ENCODE measurements around the gene ZBTB40. TPM values are rescaled to one million over a fixed set of nuclear protein-coding genes. Genes with fewer than 3 reads are reported as not detected.

Gene ZBTB40
- total and polyA plus RNA-seq, 2 experiments from 2014 or later: 7.3 to 18.1 TPM

DNA sequence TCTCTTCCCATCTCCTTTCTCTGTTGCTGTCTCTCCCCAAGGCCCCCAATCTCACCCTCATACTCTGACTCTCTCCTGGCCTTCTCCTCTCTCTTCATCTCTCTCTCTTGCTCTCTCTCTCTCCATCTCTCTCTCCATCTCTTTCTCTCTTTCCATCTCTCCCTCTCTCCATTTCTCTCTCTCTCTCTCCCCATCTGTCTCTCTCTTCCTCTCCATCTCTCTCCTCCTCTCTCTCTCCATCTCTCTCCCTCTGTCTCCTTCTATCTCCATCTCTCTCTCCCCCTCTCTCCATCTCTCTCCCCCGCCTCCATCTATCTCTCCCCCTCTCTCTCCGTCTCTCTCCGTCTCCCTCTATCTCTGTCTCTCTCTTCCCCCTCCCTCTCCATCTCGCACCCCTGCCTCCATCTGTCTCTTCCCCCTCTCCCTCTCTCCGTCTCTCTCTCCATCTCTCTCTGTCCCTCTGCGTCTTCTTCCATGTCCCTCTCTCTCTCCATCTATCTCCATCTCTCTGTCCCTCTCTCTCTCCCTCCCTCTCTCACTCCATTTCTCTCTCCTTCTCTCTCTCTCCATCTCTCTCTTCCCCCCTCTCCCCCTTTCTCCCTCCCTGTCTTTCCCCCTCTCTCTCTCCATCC, 95.7 kb downstream of the ZBTB40 start:
- 90% methylated on average over 2 of the region's 6 CpGs for WGBS (ENCODE audit: low lambda C conversion rate, missing lambda C conversion rate)
- Histone ChIP-seq H3K4me3 (no peak overlapping the region), H4K20me1 (ENCODE audit: insufficient read depth, poor library complexity, severe bottlenecking) (no peaks in the 10 kb centered on the region), H3K79me2 (no peaks in the 10 kb centered on the region), H3K9me2 (replicated peaks; ENCODE audit: insufficient read depth) (no peaks in the 10 kb centered on the region), H3K36me3 (replicated peaks; ENCODE audit: insufficient read depth, low read depth) (no peaks in the 10 kb centered on the region), H3K27me3 (peaks cover 34% of the 10 kb centered on the region), H3K4me1 (ENCODE audit: insufficient read depth) (no peaks in the 10 kb centered on the region), H3K4me2 (no peak overlapping the region), H2AFZ (no peak overlapping the region), H3K9me3 (ENCODE audit: low read depth) (no peaks in the 10 kb centered on the region), H3K27ac (no peak overlapping the region)
- no peak for DNase-seq (ENCODE audit: low spot score)
- TF ChIP-seq EZH2 (IDR thresholded peaks at IDR 0.05; ENCODE audit: borderline replicate concordance) (no peak), EZH2phosphoT487 (IDR thresholded peaks at IDR 0.05; ENCODE audit: low read depth, severe bottlenecking, unreplicated experiment) (no peak)
- TF ChIP-seq, protein P1, sequence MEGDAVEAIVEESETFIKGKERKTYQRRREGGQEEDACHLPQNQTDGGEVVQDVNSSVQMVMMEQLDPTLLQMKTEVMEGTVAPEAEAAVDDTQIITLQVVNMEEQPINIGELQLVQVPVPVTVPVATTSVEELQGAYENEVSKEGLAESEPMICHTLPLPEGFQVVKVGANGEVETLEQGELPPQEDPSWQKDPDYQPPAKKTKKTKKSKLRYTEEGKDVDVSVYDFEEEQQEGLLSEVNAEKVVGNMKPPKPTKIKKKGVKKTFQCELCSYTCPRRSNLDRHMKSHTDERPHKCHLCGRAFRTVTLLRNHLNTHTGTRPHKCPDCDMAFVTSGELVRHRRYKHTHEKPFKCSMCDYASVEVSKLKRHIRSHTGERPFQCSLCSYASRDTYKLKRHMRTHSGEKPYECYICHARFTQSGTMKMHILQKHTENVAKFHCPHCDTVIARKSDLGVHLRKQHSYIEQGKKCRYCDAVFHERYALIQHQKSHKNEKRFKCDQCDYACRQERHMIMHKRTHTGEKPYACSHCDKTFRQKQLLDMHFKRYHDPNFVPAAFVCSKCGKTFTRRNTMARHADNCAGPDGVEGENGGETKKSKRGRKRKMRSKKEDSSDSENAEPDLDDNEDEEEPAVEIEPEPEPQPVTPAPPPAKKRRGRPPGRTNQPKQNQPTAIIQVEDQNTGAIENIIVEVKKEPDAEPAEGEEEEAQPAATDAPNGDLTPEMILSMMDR (IDR thresholded peaks at IDR 0.05; ENCODE audit: poor library complexity): no peak

DNA sequence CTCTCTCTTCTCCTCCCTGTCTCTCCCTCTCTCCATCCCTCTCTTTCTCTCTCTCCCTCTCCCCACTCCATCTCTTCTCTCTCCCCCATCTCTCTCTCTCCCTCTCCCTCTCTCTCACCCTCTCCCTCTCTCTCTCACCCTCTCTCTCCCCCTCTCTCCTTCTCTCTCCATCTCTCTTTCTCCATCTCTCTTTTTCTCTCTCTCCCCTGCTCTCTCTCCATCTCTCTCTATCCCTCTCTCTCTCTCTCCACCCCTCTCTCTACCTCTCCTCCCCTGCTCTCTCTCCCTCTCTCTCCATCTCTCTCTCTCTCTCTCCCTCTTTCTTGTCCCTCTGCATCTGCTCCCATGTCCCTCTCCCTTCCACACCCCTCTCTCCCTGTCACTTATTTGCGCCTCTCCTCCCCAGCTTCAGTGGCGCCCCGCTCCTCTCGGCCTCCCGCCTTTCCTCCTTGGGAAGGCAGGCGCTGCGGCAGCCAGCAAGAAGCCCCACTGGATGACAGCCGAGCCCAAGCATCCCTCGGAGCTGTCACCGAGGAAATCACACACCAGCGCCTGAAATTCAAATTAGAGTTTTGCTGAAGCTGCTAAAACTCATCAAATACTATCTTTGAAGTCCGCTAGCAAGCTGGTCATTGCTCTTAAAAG, 96.3 kb downstream of the ZBTB40 start:
- Histone ChIP-seq H3K27me3 (peaks cover 34% of the 10 kb centered on the region), H3K4me2 (no peak overlapping the region), H3K4me3 (no peak overlapping the region), H2AFZ (no peak overlapping the region), H3K9me2 (replicated peaks; ENCODE audit: insufficient read depth) (no peaks in the 10 kb centered on the region), H3K79me2 (no peaks in the 10 kb centered on the region), H3K27ac (no peak overlapping the region), H3K36me3 (replicated peaks; ENCODE audit: insufficient read depth, low read depth) (no peaks in the 10 kb centered on the region), H3K9me3 (ENCODE audit: low read depth) (no peaks in the 10 kb centered on the region), H4K20me1 (ENCODE audit: insufficient read depth, poor library complexity, severe bottlenecking) (no peaks in the 10 kb centered on the region), H3K4me1 (ENCODE audit: insufficient read depth) (no peaks in the 10 kb centered on the region)
- no peak for DNase-seq (ENCODE audit: low spot score)
- no peak for TF ChIP-seq EZH2 (IDR thresholded peaks at IDR 0.05; ENCODE audit: borderline replicate concordance)
- TF ChIP-seq, protein P1 (IDR thresholded peaks at IDR 0.05; ENCODE audit: poor library complexity): no peak
- TF ChIP-seq EZH2phosphoT487 (IDR thresholded peaks at IDR 0.05; ENCODE audit: low read depth, severe bottlenecking, unreplicated experiment): no peak
- 59% methylated on average over 12 of the region's 12 CpGs for WGBS (ENCODE audit: low lambda C conversion rate, missing lambda C conversion rate)

DNA sequence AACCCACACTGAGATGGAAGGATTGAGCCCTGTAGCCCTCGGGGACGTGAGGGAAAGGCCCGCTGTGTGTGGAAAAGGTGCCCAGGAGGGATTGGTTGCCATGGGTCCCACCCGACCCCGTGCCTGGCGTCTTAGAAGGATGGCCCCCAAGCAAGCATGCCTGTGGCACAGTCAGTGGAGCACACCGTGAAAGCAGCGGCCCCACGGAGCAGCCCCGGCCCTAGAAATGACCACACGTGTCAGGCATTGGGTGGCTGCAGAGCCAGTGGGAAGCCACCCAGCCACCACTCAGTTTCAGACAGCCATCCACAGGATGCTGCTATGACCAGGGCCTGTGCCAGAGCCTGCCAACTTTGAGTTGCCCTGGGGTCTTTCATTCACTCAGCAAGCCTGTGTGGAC, 98.4 kb downstream of the ZBTB40 start:
- no peaks in the 10 kb centered on the region for H3K9me2 ChIP-seq (replicated peaks; ENCODE audit: insufficient read depth)
- TF ChIP-seq EZH2phosphoT487 (IDR thresholded peaks at IDR 0.05; ENCODE audit: low read depth, severe bottlenecking, unreplicated experiment) (no peak), EZH2 (IDR thresholded peaks at IDR 0.05; ENCODE audit: borderline replicate concordance) (no peak)
- TF ChIP-seq, protein P1 (IDR thresholded peaks at IDR 0.05; ENCODE audit: poor library complexity): no peak
- 85% methylated on average over 11 of the region's 11 CpGs for WGBS (ENCODE audit: low lambda C conversion rate, missing lambda C conversion rate)
- DNase-seq (ENCODE audit: low spot score): no peak
- H3K79me2 ChIP-seq: no peaks in the 10 kb centered on the region
- H4K20me1 ChIP-seq (ENCODE audit: insufficient read depth, poor library complexity, severe bottlenecking): no peaks in the 10 kb centered on the region
- H2AFZ ChIP-seq: no peak overlapping the region
- no peak overlapping the region for H3K27ac ChIP-seq
- no peaks in the 10 kb centered on the region for H3K9me3 ChIP-seq (ENCODE audit: low read depth)
- no peaks in the 10 kb centered on the region for H3K36me3 ChIP-seq (replicated peaks; ENCODE audit: insufficient read depth, low read depth)
- no peak overlapping the region for H3K4me2 ChIP-seq
- H3K4me1 ChIP-seq (ENCODE audit: insufficient read depth): no peaks in the 10 kb centered on the region
- H3K4me3 ChIP-seq: no peak overlapping the region
- H3K27me3 ChIP-seq: peaks cover 30% of the 10 kb centered on the region

All from hepatocyte (in vitro differentiated cells).